Stimulated activated CD4-positive, alpha-beta T cell treated with anti-CD3 and anti-CD28 coated beads, TNF-alpha, amount 100 ng/mL, for 1 hour (primary cell): ENCODE measurements around the gene PYM1.

Experiments
- DNase-seq, 3 donors: peaks; one replicate each; pipeline ENCODE4 v3.0.0-alpha.2; 2020; ENCODE audit warnings: low read depth in 3 of 3, low spot score in 1 of 3

The PYM1 gene

DNA sequence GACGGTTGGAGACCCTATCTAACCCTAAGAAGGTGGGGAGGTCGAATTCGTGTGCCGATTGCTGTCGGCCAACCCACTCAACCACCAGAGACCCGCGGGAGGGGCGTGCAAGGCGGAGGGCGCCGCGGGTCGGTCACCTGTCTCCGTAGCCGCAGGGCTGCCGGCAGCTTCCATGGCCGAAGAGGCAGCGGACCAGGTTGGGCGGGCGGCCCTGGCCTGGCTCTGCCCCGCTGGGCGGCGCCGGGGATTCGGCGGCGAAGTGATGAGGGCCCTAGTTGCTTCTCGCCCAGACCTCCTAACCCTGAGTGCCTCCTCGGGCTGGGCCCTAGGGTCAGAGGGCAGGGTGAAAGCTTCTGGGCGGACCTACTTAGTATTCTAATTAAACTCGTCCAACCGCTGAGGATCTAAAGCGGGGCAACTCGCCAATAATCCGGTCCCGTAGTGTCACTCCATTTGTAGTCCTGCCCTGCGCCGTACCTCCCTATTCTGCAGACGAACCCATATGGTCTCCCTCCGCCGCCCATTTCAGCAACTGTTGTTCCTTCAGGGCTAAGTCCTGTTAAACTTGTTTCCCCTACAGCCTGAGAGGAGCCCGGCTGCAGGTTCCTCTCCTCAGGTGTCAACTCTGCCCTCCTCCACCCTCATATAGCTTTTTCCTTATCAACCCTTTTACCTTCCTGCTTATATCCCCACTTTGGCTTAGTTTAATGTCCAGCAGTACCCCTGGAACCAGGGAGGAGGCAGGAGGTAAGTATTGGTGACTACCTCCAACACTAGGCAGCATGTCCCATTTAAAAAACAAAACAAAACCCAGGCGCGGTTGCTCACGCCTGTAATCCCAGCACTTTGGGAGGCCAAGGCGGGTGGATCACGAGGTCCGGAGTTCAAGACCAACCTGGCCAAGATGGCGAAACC lies at the start of gene PYM1:
TSS of gene PYM1 (minus strand) at position 307 of the 915 bp plus-strand sequence. CDS start at position 174, 133 bp downstream.
- DNase-seq, result peak in 2 of 3 donors; percentile 32 to 39

DNA sequence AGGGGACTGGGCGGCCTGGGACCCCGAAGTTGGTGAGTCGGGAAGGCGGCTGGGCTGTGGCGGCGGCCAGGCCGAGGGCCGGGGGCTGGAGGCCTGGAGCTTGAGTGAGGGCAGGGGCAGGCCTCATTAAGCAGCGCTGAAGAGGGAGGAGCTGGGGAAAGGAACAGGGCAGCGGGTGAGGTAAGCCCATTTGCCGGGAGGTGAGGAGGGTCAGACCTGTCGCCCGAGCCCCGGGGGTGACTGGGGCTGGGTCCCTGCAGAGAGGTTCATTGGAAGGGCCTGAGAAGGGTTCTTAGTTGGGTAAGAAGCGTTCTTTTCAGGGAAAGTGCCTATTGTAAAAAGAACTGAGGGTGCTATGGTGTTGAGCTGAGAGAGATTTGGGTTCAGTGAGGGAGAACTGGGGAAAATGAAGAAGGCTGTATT lies 46.6 kb upstream of the PYM1 start:
- DNase-seq, result no peak

DNA sequence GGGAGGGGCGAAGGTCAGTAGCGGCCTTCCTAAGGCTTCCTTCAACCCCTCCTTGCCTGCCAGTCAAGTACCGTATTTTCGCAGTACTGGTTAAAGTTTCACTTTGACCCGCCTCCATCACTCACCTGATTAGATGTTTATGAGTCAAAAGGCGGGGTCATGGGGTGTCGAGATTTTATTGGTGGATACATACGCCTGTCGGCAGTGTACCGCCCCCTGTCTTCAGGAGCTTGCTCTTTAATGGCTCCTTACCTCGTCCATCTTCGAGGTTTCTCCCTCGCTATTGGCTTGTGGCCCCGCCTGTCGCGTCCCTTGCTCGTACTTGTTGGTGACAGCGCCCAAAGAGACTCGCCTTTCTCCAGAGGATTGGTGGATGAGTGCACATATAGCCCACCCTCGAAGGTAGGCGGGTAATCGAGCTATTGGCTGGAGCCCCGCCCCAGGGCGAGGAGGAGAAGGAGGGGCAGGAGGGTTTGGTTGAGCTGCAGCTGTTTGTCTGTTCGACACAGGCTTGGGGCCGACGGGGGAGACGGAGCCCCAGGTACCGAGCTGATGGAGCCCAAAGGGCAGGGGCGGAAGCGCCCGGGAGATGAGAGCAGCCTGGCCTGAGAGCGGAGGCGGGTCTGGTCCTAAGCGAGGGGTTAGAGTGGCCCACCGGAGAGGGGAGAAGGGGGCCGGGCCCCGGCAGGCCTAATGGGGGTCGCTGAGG lies 46.1 kb upstream of the PYM1 start, which contains the start of gene RAB5B:
TSS of gene RAB5B (plus strand) at position 480 of the 709 bp plus-strand sequence. CDS start 12,883 bp downstream, outside the sequence.
- peak; percentile 84 to 97 (median 94) for DNase-seq

DNA sequence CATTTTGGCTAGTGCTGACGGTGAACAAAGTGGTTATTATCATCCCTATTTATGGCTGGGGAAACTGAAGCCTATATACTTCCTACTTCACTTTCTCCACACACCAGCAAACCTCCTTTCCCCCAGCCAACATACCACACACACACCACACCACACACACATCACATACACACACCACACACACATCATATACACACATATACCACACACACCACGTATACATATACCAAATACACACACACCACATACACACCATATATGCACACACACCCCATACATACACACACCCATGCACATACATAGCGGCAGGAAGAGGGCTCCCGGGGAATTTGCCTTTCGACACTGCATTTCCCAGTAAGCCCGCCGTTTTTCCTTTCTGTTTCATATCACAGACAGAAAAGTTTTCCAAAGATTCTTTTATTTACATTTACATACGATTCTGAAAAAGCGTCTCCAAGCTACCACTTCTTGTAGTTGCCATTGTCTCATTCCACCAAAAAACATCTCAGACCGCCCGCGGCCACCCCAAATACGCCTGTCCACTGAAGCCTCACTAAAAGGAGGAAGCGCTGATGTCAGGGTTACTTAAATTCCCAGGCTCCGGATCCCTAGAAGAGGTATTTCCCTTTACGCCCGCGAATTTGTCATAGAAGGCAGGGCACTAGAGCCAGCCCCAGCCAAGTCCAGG lies 45.4 kb upstream of the PYM1 start:
- no peak for DNase-seq

DNA sequence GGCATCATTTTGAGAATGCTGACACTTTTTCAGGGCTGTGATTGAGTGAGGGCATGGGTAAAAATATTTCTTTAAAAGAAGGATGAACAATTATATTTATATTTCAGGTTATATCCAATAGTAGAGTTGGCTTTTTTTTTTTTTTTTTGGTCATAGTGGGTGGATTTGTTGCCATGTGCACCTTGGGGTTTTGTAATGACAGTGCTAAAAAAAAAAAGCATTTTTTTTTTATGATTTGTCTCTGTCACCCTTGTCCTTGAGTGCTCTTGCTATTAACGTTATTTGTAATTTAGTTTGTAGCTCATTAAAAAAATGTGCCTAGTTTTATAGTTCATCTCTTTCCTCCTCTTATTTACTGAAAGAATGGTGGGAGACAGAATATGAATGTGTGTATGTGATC lies 44.8 kb upstream of the PYM1 start:
- no peak for DNase-seq

DNA sequence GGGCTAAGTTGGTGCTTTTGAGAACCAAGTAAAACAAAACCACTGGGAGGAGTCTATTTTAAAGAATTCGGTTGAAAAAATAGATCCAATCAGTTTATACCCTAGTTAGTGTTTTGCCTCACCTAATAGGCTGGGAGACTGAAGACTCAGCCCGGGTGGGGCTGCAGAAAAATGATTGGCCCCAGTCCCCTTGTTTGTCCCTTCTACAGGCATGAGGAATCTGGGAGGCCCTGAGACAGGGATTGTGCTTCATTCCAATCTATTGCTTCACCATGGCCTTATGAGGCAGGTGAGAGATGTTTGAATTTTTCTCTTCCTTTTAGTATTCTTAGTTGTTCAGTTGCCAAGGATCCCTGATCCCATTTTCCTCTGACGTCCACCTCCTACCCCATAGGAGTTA lies 44.3 kb upstream of the PYM1 start:
- DNase-seq, result no peak

DNA sequence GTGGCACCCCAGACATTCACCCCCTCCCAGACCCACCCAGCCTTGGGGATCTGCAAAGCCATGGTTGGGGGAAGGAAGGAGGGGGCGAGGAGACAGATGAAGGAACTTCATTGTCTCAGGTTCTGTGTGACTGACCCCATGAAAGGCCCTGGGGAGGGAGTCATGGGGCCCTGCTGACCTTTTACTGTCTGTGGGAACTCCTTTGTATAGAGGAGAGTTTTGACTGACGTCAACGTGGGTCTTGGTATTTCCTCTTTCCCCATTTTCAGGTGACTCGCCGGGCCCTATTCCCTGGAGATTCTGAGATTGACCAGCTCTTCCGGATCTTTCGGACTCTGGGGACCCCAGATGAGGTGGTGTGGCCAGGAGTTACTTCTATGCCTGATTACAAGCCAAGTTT lies 43.1 kb upstream of the PYM1 start:
- DNase-seq, result no peak

DNA sequence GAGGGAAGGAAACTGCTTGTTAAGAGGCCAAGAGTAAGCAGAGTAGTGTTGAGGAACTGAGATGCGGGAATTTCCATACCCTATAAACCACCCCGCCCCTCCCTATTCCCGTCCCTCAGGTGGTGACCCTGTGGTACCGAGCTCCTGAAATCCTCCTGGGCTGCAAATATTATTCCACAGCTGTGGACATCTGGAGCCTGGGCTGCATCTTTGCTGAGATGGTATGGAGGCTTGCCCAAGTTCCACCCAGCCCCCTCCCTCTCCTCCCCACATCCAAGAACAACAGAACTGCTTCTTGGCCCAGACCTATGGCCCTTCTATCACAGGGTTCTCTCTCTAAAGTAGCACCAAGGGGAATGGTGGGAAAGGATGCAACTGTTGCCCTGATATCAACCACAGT lies 41.7 kb upstream of the PYM1 start:
- DNase-seq, result no peak

DNA sequence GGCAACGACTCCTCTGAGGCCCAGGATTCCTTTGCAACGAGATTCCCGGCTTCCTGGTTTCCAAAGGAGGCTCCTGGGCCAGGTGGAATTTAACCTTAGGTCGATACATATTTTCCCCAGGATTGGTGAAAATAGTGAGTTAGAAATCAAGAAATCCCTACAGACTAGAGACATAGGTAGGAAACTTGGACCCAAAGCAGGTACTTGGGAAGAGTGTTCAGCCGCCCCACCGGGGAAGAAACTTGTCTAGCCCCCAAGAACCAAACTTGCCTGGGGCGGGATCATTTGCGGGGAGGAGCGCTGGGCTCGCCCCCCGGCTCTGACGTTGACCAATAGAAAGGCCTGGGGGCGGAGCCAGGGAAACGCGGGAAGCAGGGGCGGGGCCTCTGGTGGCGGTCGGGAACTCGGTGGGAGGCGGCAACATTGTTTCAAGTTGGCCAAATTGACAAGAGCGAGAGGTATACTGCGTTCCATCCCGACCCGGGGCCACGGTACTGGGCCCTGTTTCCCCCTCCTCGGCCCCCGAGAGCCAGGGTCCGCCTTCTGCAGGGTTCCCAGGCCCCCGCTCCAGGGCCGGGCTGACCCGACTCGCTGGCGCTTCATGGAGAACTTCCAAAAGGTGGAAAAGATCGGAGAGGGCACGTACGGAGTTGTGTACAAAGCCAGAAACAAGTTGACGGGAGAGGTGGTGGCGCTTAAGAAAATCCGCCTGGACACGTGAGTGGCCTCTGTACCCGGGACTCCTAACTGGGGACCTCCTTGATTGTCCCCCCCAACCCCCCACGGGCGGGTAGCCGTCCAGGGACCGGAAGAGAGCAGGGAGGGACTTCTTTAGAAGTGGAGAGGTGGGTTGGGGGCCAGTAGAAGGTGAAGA lies 39.0 kb upstream of the PYM1 start, which contains the start of gene CDK2:
TSS of gene CDK2 (plus strand) at position 423 of the 874 bp plus-strand sequence. CDS start at position 602, 179 bp downstream.
- peak; percentile 67 to 88 (median 74) for DNase-seq

DNA sequence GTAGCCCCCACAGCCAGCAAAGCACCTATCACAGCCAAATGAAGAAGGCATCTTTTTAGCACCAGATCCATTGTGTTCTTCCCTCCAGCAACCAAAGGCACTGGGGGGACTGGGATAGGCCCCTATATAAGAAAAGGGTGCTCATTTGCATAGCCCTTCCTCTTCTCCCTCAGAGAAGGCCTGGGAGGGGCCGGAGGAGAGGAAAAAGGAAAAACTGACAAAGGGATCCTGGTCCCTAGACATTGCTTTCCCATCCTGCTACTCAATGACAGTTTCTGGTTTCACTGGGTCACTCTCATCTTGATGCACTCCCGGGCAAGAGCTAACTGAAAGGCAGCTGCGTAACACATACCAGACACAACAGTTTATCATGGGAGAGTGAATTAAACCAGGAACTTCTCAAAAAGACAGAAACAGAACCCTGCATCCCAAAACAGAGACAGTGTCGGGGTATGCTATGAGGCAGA lies 38.3 kb upstream of the PYM1 start, which contains the start of gene PMEL:
TSS of gene PMEL (minus strand) at position 102 of the 467 bp plus-strand sequence. CDS start at position 71, 31 bp downstream.
- no peak for DNase-seq

DNA sequence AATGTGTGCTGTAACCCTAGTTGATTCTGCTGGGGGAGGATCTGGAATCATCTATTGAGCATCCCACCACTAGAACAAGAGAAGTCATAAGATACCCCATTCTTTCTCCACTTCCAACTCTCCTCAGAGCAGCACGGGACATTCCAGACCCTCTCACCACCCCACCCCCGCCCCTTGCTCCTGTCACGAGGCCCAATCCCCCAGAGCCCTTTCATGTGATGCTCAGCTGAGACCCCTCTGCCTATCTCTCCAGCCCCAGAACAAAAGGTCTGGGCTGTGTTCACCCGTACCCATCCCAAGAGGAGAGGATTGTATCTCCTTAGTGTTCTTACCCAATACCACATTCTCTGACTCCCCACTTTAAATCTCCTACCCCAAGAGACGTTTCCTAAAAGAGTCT lies 37.5 kb upstream of the PYM1 start:
- no peak for DNase-seq

DNA sequence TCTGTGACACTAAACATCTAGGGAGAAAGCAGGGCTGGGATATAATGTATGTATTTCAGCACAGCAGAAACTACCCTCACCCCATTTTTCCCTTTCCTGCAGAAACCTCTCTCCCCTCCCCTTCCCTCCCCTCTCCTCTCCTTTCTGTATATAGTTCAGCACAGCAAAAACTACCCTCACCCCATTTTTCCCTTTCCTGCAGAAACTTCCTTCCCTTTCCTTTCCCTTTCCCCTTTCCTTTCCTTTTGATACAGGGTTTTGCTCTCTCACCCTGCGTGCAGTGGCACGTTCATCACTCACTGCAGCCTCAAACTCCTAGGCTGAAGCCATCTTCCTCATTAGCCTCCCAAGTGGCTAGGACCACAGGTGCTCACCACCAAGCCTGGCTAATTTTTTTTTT lies 36.1 kb upstream of the PYM1 start:
- no peak for DNase-seq

DNA sequence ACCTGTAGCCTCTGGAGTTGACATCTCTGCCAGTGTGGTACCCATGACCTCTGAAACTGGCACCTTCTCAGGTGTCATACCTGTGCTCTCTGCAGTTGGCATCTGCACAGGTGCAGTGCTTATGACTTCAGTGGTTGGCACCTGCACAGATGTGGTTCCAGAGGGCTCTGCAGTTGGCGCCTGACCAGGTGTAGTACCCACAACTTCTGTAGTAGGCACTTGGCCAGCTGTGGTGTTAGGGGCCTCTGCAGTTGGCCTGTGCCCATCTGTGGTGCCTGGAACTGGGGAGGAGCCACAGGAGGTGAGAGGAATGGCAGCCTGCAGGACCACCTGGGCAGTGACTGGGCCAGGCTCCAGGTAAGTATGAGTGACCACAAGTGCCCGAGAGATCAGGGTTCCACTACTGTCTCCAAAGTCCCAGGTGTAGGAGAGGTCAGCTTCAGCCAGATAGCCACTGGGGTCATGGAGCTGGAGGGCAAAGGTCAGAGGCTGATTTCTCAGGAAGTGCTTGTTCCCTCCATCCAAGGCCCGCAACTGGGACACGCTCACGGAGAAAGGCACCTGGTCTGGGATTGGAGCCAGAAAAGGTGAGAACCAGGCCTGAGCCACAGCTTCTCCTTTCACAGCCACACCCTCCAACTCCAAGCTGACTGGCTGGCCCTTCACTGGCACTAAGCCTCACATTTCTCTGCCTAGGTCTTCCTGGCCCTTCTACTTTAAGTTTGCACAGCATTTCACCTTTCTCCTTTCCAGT lies 29.6 kb upstream of the PYM1 start:
- no peak for DNase-seq

DNA sequence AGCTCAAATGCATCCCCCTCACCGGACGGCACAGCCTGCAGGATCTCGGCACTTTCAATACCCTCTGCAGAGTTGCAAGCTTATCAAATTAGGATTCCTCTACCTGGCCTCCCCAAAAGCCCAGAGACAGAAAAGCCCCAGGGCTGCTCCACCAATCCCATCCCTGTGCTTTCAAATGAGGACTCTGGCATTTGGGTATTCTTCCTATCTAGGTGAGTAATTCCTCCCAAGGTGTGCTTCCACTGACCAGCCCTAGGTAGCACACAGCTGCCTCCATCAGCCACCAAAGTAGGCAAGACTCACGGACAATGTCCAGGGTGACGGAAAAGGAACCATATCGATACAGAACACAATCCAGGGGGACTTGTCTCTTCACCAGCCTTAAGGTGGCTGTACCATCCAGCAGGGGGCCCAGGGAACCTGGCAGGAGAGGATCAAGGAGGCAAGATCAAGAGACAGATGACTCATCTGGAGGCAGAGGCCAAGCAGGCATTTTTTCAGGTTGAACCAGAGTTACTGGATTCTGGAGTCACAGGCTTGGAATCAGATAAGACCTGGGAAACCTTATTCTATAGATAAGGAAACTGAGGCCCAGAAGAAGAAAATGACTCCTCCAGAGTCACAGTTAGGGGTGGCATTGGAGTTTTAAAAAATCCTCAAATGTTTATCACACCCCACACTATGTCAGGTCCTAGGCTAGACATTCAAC lies 28.3 kb upstream of the PYM1 start:
- DNase-seq, result no peak

DNA sequence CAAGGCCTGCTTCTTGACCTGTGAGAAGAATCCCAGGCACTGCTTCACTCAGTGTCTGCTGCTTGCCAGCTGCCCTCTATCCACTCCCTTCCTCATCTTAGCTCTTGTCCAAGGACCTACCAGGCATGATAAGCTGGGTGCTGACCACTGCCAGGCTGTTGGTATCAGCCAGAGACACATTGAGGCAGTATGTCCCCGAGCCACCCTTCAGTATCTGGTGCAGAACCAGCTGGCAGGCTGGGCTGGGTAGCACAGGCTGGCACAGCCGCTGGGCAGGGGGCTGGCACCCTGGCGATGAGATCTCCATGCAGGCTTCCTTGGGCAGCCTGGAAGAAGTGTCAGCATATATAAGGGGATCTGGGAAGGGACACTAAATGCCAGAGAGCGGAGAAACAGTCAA lies 27.6 kb upstream of the PYM1 start:
- DNase-seq, result no peak

DNA sequence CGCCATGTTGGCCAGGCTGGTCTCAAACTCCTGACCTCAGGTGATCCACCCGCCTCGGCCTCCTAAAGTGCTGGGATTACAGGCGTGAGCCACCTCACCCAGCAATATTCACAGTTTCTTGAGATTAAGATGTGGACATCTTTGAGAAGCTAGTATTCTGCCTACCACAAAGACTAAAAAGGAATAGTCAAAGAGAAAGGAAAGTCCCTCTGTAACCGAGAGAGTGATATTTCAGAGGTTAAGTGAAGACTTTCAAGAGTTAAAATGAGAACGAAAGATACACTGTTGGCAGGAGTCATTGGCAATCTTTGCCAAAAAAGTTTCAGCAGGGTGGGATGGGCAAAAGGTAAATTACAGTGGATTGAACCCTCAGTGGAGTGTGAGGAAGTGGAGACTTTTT lies 18.9 kb upstream of the PYM1 start:
- no peak for DNase-seq

DNA sequence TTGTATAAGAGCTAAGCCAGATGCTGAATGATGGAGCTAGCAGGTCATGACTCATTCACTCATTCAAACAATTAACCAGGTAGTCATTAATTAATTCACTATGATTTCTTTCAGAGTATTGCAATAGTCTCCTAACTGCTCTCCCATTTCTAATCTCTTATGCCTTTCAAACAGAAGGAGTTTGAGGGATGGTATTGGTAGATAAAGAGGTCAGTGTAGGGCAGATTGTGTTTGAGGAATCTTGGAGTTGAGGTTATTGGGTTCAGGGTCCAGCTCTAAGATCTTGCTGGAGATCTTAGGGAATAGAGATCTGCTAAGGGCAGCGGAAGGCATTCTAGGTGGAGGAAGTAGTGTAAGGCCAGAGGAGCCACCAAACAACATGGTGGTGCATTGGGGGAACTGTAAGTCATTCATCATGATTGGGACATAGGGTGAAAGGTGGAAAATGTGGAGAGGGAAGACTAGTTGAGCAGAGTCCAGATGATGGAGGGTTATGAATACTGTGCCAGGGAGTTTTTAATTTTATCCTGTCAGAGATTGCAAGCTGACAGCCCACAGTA lies 15.0 kb upstream of the PYM1 start:
- DNase-seq, result no peak

DNA sequence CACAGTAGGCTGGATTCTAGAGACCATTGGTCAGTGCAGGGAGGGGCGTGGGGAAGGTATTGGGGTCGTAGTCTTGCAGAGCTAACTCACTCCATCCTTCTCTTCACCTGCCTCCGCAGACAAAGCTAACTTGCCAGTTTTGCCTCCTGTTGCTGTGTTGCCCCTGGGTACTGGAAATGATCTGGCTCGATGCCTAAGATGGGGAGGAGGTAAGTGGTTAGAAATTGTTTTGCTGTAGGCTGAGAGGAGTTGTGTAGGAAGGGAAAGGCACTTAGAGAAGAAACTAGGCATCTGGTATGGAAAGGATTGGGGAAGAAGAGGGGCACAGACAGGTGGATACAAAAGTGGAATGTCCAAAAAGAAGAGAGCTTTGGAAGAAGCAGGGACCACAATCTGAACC lies 14.4 kb upstream of the PYM1 start:
- no peak for DNase-seq
